ENCODE results near the gene ATG101. TPM values are rescaled to one million over a fixed set of nuclear protein-coding genes. Genes with fewer than 3 reads are reported as not detected.

ATG101 gene
- total and polyA plus RNA-seq, 2 experiments from 2014 or later = 27.7 to 60.3 TPM

DNA sequence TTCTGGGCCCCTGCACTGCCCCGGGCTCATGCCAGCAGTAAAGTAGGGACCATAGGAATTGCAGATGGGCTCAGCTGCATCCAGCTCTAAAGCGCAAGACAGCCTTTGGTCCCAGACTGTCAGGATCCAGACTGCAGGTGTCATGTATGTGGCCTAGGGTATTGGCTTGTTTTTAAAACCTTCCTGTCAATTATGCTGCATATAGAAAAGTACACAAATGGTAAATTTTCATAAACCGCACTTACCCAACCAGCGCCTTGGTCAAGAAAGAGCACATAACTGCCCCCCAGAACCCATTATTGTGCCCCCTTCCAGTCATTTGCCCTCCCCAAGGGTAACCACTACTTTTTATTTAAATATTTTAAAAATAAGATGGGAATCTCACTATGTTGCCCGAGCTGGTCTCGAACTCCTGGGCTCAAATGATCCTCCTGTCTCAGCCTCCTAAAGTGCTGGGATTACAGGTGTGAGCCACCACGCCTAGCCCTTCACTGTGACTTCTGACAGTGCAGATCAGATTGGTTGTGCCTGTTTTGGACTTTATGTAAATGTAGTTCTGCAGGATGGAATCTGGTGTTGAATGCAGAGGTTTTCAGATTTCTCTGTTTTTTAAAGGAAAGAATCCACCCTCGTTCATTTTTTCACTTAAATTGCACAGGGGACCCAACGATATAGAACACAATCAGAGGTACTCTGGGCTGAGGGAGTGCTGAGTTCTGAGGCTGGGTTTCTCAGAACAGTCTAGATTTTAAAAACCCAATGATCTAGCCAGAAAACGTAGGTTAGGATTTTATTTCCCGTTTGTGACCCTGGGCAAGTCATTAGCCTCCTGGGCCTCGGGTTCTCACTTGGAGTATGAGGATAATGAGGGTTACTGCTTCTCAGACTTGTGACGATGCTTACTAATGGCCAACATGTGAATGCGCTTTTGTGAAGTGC, 11.9 kb upstream of the ATG101 start:
- H2AFZ ChIP-seq = no peak overlapping the region
- TF ChIP-seq, protein P1, sequence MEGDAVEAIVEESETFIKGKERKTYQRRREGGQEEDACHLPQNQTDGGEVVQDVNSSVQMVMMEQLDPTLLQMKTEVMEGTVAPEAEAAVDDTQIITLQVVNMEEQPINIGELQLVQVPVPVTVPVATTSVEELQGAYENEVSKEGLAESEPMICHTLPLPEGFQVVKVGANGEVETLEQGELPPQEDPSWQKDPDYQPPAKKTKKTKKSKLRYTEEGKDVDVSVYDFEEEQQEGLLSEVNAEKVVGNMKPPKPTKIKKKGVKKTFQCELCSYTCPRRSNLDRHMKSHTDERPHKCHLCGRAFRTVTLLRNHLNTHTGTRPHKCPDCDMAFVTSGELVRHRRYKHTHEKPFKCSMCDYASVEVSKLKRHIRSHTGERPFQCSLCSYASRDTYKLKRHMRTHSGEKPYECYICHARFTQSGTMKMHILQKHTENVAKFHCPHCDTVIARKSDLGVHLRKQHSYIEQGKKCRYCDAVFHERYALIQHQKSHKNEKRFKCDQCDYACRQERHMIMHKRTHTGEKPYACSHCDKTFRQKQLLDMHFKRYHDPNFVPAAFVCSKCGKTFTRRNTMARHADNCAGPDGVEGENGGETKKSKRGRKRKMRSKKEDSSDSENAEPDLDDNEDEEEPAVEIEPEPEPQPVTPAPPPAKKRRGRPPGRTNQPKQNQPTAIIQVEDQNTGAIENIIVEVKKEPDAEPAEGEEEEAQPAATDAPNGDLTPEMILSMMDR (conservative IDR thresholded peaks at IDR 0.05; ENCODE audit: low read depth in 2 of 2) = no peak
- no peak for TF ChIP-seq ZNF114 (CRISPR knock-in tag; IDR thresholded peaks at IDR 0.05)
- TF ChIP-seq, protein P2, sequence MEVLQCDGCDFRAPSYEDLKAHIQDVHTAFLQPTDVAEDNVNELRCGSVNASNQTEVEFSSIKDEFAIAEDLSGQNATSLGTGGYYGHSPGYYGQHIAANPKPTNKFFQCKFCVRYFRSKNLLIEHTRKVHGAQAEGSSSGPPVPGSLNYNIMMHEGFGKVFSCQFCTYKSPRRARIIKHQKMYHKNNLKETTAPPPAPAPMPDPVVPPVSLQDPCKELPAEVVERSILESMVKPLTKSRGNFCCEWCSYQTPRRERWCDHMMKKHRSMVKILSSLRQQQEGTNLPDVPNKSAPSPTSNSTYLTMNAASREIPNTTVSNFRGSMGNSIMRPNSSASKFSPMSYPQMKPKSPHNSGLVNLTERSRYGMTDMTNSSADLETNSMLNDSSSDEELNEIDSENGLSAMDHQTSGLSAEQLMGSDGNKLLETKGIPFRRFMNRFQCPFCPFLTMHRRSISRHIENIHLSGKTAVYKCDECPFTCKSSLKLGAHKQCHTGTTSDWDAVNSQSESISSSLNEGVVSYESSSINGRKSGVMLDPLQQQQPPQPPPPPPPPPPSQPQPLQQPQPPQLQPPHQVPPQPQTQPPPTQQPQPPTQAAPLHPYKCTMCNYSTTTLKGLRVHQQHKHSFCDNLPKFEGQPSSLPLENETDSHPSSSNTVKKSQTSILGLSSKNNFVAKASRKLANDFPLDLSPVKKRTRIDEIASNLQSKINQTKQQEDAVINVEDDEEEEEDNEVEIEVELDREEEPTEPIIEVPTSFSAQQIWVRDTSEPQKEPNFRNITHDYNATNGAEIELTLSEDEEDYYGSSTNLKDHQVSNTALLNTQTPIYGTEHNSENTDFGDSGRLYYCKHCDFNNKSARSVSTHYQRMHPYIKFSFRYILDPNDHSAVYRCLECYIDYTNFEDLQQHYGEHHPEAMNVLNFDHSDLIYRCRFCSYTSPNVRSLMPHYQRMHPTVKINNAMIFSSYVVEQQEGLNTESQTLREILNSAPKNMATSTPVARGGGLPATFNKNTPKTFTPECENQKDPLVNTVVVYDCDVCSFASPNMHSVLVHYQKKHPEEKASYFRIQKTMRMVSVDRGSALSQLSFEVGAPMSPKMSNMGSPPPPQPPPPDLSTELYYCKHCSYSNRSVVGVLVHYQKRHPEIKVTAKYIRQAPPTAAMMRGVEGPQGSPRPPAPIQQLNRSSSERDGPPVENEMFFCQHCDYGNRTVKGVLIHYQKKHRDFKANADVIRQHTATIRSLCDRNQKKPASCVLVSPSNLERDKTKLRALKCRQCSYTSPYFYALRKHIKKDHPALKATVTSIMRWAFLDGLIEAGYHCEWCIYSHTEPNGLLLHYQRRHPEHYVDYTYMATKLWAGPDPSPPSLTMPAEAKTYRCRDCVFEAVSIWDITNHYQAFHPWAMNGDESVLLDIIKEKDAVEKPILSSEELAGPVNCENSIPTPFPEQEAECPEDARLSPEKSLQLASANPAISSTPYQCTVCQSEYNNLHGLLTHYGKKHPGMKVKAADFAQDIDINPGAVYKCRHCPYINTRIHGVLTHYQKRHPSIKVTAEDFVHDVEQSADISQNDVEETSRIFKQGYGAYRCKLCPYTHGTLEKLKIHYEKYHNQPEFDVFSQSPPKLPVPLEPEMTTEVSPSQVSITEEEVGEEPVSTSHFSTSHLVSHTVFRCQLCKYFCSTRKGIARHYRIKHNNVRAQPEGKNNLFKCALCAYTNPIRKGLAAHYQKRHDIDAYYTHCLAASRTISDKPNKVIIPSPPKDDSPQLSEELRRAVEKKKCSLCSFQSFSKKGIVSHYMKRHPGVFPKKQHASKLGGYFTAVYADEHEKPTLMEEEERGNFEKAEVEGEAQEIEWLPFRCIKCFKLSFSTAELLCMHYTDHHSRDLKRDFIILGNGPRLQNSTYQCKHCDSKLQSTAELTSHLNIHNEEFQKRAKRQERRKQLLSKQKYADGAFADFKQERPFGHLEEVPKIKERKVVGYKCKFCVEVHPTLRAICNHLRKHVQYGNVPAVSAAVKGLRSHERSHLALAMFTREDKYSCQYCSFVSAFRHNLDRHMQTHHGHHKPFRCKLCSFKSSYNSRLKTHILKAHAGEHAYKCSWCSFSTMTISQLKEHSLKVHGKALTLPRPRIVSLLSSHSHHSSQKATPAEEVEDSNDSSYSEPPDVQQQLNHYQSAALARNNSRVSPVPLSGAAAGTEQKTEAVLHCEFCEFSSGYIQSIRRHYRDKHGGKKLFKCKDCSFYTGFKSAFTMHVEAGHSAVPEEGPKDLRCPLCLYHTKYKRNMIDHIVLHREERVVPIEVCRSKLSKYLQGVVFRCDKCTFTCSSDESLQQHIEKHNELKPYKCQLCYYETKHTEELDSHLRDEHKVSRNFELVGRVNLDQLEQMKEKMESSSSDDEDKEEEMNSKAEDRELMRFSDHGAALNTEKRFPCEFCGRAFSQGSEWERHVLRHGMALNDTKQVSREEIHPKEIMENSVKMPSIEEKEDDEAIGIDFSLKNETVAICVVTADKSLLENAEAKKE (CRISPR knock-in tag; IDR thresholded peaks at IDR 0.05) = no peak
- TF ChIP-seq, protein P3, sequence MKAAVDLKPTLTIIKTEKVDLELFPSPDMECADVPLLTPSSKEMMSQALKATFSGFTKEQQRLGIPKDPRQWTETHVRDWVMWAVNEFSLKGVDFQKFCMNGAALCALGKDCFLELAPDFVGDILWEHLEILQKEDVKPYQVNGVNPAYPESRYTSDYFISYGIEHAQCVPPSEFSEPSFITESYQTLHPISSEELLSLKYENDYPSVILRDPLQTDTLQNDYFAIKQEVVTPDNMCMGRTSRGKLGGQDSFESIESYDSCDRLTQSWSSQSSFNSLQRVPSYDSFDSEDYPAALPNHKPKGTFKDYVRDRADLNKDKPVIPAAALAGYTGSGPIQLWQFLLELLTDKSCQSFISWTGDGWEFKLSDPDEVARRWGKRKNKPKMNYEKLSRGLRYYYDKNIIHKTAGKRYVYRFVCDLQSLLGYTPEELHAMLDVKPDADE (IDR thresholded peaks at IDR 0.05) = no peak
- no peak for TF ChIP-seq POLR2AphosphoS5 (IDR thresholded peaks at IDR 0.05; ENCODE audit: low read depth)
- TF ChIP-seq NANOG (IDR thresholded peaks at IDR 0.05; ENCODE audit: borderline replicate concordance) = no peak
- no peak for TF ChIP-seq JUNB (IDR thresholded peaks at IDR 0.05; ENCODE audit: unreplicated experiment)
- TF ChIP-seq ZNF331 (CRISPR knock-in tag; IDR thresholded peaks at IDR 0.05; ENCODE audit: low read depth) = no peak
- no peak for TF ChIP-seq EZH2 (IDR thresholded peaks at IDR 0.05; ENCODE audit: low read depth, unreplicated experiment)
- no peak for TF ChIP-seq CREB1 (CRISPR knock-in tag; IDR thresholded peaks at IDR 0.05; ENCODE audit: low read depth)
- TF ChIP-seq STAT1 (IDR thresholded peaks at IDR 0.05; ENCODE audit: unreplicated experiment) = no peak
- TF ChIP-seq, protein P4, sequence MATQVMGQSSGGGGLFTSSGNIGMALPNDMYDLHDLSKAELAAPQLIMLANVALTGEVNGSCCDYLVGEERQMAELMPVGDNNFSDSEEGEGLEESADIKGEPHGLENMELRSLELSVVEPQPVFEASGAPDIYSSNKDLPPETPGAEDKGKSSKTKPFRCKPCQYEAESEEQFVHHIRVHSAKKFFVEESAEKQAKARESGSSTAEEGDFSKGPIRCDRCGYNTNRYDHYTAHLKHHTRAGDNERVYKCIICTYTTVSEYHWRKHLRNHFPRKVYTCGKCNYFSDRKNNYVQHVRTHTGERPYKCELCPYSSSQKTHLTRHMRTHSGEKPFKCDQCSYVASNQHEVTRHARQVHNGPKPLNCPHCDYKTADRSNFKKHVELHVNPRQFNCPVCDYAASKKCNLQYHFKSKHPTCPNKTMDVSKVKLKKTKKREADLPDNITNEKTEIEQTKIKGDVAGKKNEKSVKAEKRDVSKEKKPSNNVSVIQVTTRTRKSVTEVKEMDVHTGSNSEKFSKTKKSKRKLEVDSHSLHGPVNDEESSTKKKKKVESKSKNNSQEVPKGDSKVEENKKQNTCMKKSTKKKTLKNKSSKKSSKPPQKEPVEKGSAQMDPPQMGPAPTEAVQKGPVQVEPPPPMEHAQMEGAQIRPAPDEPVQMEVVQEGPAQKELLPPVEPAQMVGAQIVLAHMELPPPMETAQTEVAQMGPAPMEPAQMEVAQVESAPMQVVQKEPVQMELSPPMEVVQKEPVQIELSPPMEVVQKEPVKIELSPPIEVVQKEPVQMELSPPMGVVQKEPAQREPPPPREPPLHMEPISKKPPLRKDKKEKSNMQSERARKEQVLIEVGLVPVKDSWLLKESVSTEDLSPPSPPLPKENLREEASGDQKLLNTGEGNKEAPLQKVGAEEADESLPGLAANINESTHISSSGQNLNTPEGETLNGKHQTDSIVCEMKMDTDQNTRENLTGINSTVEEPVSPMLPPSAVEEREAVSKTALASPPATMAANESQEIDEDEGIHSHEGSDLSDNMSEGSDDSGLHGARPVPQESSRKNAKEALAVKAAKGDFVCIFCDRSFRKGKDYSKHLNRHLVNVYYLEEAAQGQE (IDR thresholded peaks at IDR 0.05; ENCODE audit: unreplicated experiment) = no peak
- TF ChIP-seq EZH2phosphoT487 (IDR thresholded peaks at IDR 0.05; ENCODE audit: unreplicated experiment) = no peak
- Mint-ChIP-seq H3K9me3 (no peaks in the 10 kb centered on the region), H3K36me3 (ENCODE audit: low read depth) (peaks cover 10% of the 10 kb centered on the region; the same call in 2 of the 3 replicates), H3K27ac (no peak overlapping the region), H3K4me3 (no peak overlapping the region), H3K4me1 (no peaks in the 10 kb centered on the region), H3K27me3 (ENCODE audit: insufficient read depth, low read depth, poor library complexity) (peaks cover 7% of the 10 kb centered on the region)
- H3K9me2 ChIP-seq (ENCODE audit: insufficient read depth) = no peaks in the 10 kb centered on the region
- ATAC-seq = no peak
- no peak overlapping the region for H3K27ac ChIP-seq (ENCODE audit: low read depth)
- no peak overlapping the region for H3K4me2 ChIP-seq
- no peak overlapping the region for H3K4me3 ChIP-seq
- H3K27me3 ChIP-seq (ENCODE audit: insufficient read depth) = no peaks in the 10 kb centered on the region; the same call in 1 of the 2 replicates
- H3F3A ChIP-seq (replicated peaks; ENCODE audit: low read depth) = no peaks in the 10 kb centered on the region
- no peak for DNase-seq (ENCODE audit: low spot score)
- no peaks in the 10 kb centered on the region for H3K36me3 ChIP-seq (ENCODE audit: insufficient read depth)
- H3K4me1 ChIP-seq (ENCODE audit: insufficient read depth) = no peaks in the 10 kb centered on the region
- peaks cover 12% of the 10 kb centered on the region for H4K20me1 ChIP-seq (replicated peaks; ENCODE audit: insufficient read depth)
- H3K79me2 ChIP-seq (replicated peaks; ENCODE audit: insufficient read depth) = no peaks in the 10 kb centered on the region
